GDM1 (cell line): ENCODE data around the gene GTF2I.
A peak's percentile ranks its signal among the peaks of the same experiment; 100 is the strongest.
"Not testable (repeated sequence)": the region's sequence is repeated elsewhere in the genome, so short reads cannot be mapped to it uniquely, and the experiment has no call there.

Source experiments
- DNase-seq: peaks from one replicate; lab custom pipeline; 2025; lab: John Stamatoyannopoulos, UW

The GTF2I gene

DNA sequence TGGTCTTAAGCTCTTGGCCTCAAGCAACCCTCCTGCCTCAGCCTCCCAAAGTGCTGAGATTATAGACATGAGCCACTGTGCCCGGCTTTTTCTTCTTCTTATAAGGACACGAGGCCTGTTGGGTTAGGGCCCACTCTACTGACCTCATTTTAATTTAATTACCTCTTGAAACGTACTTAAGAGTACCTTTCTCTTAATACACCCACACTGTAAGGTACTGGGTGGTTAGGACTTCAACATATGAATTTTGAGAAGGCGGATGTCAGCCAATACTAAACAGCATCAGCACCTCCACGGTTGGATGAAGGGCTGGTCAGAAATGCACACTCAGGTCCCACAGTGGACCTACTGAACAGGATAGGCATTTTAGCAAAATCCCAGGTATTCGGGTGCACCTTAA is 124.2 kb downstream of the GTF2I start:
- DNase-seq: not testable (repeated sequence)

DNA sequence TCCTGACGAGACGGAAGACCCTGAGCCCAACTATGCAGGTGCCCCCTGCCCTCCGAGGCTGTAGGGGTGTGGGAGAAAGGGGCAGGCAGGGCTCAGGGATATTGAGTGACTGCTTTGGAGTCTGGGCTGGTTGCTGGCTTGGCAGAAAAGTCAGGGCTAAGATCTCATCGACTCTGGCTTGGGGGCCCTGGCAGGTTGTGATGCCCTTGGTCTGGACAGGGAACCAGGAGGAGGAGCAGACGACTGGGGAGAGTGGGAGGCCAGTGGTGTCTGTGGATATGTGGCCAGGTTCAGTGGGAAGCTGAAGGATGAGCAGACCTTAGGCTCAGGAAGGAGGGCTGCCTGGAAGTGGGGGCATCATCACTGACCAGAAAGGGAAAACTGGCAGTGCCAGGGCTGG is 126.1 kb downstream of the GTF2I start:
- DNase-seq: not testable (repeated sequence)

DNA sequence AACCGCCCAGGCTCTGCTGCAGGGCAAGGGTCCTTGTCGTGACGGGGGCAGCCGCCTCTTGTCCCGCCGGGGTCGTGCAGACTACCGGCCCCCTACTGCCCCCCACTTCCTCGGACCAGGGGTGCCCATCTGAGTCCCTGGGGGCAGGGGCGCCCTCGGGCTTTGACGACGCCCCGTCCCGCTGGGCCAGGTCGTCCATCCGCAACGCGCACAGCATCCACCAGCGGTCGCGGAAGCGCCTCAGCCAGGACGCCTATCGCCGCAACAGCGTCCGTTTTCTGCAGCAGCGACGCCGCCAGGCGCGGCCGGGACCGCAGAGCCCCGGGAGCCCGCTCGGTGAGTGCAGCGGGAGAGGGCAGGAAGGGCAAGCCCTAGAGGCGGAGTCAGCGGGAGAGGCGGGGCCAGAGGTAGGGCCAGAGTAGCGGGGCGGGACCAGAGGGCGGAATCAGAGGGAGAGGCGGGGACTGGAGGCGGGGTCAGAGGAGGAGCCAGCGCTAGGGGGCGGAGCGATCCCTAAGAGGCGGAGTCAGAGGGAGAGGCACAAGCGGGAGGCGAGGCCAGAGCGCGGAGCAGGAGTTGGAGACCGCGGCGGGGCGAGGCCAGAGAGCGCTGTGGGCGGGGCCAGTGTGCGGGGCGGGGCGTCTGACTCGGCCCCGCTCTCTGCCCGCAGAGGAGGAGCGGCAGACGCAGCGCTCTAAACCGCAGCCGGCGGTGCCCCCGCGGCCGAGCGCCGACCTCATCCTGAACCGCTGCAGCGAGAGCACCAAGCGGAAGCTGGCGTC is 131.0 kb downstream of the GTF2I start:
- DNase-seq: peak; percentile 88

DNA sequence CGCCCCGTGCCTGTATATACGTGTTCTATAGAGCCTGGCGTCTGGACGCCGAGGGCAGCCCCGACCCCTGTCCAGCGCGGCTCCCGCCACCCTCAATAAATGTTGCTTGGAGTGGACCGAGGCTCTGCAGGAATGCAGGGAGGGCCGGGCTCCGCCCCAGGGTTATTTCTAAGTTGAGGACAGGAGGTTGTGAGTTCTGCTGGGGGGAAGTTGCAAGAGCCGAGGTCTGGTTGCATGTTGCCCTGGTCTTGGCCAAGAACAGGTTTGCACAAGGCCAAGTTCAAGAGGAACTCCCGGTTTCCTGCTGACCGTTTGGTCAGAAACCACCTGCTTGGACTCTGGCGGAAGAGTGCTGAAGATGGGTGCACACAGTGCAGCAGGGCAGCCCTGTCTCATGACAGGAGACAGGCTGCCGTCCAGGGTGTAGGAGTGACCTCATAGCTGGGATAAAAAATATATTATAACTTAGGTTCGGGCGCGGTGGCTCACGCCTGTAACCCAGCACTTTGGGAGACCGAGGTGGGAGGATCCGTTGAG is 131.8 kb downstream of the GTF2I start:
- DNase-seq: not testable (repeated sequence)

DNA sequence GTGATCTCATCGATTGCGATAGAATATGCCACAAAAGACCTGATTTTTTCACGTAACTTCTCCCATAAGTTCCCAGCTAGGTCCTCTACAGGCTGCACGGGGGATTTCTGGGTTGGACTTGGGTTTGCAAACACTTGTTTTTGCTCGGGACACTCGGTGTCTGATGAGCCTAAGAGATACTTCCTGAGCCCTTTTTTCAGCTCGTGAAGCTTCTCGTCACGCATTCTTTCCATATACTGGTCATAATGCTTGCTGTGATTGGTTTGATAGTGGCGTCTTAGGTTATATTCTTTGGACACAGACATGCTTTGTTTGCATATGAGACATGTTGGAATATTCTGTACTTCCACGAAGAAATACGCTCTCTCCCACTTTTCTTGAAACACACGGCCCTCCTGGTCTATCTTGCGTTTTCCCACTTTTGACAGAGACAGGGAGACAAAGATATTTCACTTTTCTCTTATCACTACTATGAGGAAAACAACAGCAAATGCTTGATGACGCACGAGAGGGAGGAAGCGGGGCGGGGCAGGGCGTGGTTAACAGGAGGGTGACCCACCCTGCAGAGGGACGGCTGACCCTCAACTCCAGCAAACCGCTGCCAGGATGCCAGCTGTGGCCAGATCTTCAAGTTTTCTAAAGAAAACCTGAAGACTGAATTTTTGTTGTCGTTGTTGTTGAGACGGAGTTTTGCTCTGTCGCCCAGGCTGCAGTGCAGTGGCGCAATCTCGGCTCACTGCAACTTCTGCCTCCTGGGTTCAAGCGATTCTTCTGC is 140.5 kb downstream of the GTF2I start:
- DNase-seq: not testable (repeated sequence)

DNA sequence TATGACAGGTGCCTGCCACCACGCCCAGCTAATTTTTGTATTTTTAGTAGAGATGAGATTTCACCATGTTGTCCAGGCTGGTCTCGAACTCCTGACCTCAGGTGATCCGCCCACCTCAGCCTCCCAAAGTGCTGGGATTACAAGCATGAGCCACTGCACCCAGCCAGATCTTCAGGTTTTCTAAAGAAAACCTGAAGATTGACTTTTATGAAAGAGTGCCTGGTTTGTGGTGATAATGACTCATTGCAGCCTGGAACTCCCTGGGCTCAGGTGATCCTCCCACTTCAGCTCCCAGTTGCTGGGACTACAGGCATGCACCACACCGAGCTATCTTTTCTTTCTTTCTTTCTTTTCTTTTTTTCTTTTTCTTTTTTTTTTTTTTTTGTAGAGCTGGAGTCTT is 141.1 kb downstream of the GTF2I start:
- DNase-seq: not testable (repeated sequence)
